Endothelial cell of hepatic sinusoid (primary cell): ENCODE data around the gene RPTOR.
"Not testable (repeated sequence)": the region's sequence is repeated elsewhere in the genome, so short reads cannot be mapped to it uniquely, and the experiment has no call there.

Experiments used
- in situ Hi-C: cut with HindIII; loops from 2 replicates; pipeline ENCODE4 v1.10.0; 2017; ENCODE audit warnings: low sequenced_read_pairs

Gene RPTOR

GRCh38 chr17:80864751-80865150 lies 320.1 kb downstream of the RPTOR start:
- in situ Hi-C loops, result loop anchor here (5.0 kb wide), 2 partner anchors 63 to 102 kb away; no protein-coding TSS in a partner anchor

GRCh38 chr17:80866050-80866793 lies 321.6 kb downstream of the RPTOR start:
- in situ Hi-C loops, result no loop called here

- in situ Hi-C loops, result no loop called here
Observed at GRCh38 chr17:80868022-80868609, 323.5 kb downstream of the RPTOR start.

- in situ Hi-C loops, result no loop called here
Observed at GRCh38 chr17:80869481-80870145, 325.0 kb downstream of the RPTOR start.

GRCh38 chr17:80870401-80870800 lies 325.8 kb downstream of the RPTOR start:
- in situ Hi-C loops, result no loop called here

- in situ Hi-C loops, result no loop called here
Observed at GRCh38 chr17:80871341-80871740, 326.7 kb downstream of the RPTOR start.

- in situ Hi-C loops, result no loop called here
Observed at GRCh38 chr17:80872001-80872500, 327.4 kb downstream of the RPTOR start.

GRCh38 chr17:80872501-80873306 lies 328.1 kb downstream of the RPTOR start:
- in situ Hi-C loops, result no loop called here

- in situ Hi-C loops, result no loop called here
Observed at GRCh38 chr17:80873307-80873951, 328.8 kb downstream of the RPTOR start.

- in situ Hi-C loops, result no loop called here
Observed at GRCh38 chr17:80874866-80875445, 330.3 kb downstream of the RPTOR start.

- in situ Hi-C loops, result not testable (repeated sequence)
Observed at GRCh38 chr17:80875480-80875995, 330.9 kb downstream of the RPTOR start.

- in situ Hi-C loops, result not testable (repeated sequence)
Observed at GRCh38 chr17:80876456-80876949, 331.9 kb downstream of the RPTOR start.

- in situ Hi-C loops, result no loop called here
Observed at GRCh38 chr17:80876950-80877728, 332.5 kb downstream of the RPTOR start.

- in situ Hi-C loops, result no loop called here
Observed at GRCh38 chr17:80877729-80878303, 333.2 kb downstream of the RPTOR start.

- in situ Hi-C loops, result no loop called here
Observed at GRCh38 chr17:80878876-80879722, 334.5 kb downstream of the RPTOR start.

- in situ Hi-C loops, result no loop called here
Observed at GRCh38 chr17:80879723-80880647, 335.3 kb downstream of the RPTOR start.

GRCh38 chr17:80880648-80880985 lies 336.0 kb downstream of the RPTOR start:
- in situ Hi-C loops, result no loop called here
